Midbrain (tissue), 1 donor: ENCODE results near the gene PDPN.

Source experiments
- DNase-seq: peaks from one replicate; lab custom pipeline; 2025; lab: John Stamatoyannopoulos, UW

PDPN gene

GRCh38 chr1:13577846-13578245 is 5.8 kb upstream of the PDPN start:
- DNase-seq: no peak

GRCh38 chr1:13581446-13581845 is 2.2 kb upstream of the PDPN start:
- no peak for DNase-seq

GRCh38 chr1:13582713-13583443 is 754 bp upstream of the PDPN start:
- DNase-seq: no peak

GRCh38 chr1:13583966-13584791 is 547 bp downstream of the PDPN start:
- no peak for DNase-seq

GRCh38 chr1:13584876-13585611 is 1.4 kb downstream of the PDPN start:
- peak; percentile 29 for DNase-seq

- DNase-seq: peak; percentile 48
These were observed 2.0 kb downstream of the PDPN start for GRCh38 chr1:13585612-13585991.

GRCh38 chr1:13586001-13586400 is 2.4 kb downstream of the PDPN start:
- peak; percentile 48 for DNase-seq

GRCh38 chr1:13587256-13588030 is 3.8 kb downstream of the PDPN start:
- no peak for DNase-seq

GRCh38 chr1:13588946-13589796 is 5.5 kb downstream of the PDPN start:
- no peak for DNase-seq

- no peak for DNase-seq
These were observed 6.9 kb downstream of the PDPN start for GRCh38 chr1:13590486-13590885.

- no peak for DNase-seq
These were observed 10.0 kb downstream of the PDPN start for GRCh38 chr1:13593511-13594131.

GRCh38 chr1:13595411-13595810 is 11.8 kb downstream of the PDPN start:
- no peak for DNase-seq

GRCh38 chr1:13597166-13597565 is 13.5 kb downstream of the PDPN start:
- DNase-seq: no peak

GRCh38 chr1:13600762-13601453 is 17.3 kb downstream of the PDPN start:
- DNase-seq: no peak

- no peak for DNase-seq
These were observed 20.5 kb downstream of the PDPN start for GRCh38 chr1:13604176-13604575.

GRCh38 chr1:13604721-13605120 is 21.1 kb downstream of the PDPN start:
- DNase-seq: no peak

- no peak for DNase-seq
These were observed 21.5 kb downstream of the PDPN start for GRCh38 chr1:13605159-13605558.

- DNase-seq: no peak
These were observed 23.4 kb downstream of the PDPN start for GRCh38 chr1:13607002-13607401.

GRCh38 chr1:13616234-13616633 is 32.6 kb downstream of the PDPN start:
- no peak for DNase-seq

GRCh38 chr1:13617108-13617507 is 33.5 kb downstream of the PDPN start:
- DNase-seq: no peak
